Right atrium auricular region (tissue), 2 donors: Measurements from ENCODE around the gene PLEKHO2. TPM values are rescaled to one million over a fixed set of nuclear protein-coding genes. Genes with fewer than 3 reads are reported as not detected.

ENCODE experiments used
- DNase-seq: peaks from one replicate; pipeline ENCODE4 v3.0.0-alpha.2; 2019; ENCODE audit warnings: low spot score
- H3K27ac ChIP-seq, 2 donors: fragments of 200-600 bp; sonication (generic); 1 replicate in 1 of 2; 2 replicates in 1 of 2; pipeline ENCODE4 v1.5.1; 2016 to 2019
- H3K27me3 ChIP-seq, 2 donors: fragments of 200-600 bp; sonication (generic); one replicate each; pipeline versions ENCODE4 v1.5.1 to v1.6.0; 2017 to 2019
- H3K36me3 ChIP-seq: fragments of 200-600 bp; sonication (generic); one replicate; pipeline ENCODE4 v1.5.1; 2016
- H3K4me1 ChIP-seq, 2 donors: fragments of 200-600 bp; sonication (generic); one replicate each; pipeline versions ENCODE4 v1.5.1 to v1.6.0; 2017 to 2019
- H3K4me3 ChIP-seq, 2 donors: fragments of 200-600 bp; sonication (generic); 1 replicate in 1 of 2; 2 replicates in 1 of 2; pipeline ENCODE4 v1.5.1; 2017 to 2019; ENCODE audit warnings: mild to moderate bottlenecking in 1 of 2, moderate library complexity in 1 of 2
- H3K9me3 ChIP-seq, 2 donors: fragments of 200-600 bp; sonication (generic); one replicate each; pipeline ENCODE4 v1.5.1; 2019
- total RNA-seq, 2 donors: library from RNA; depleted of rRNA; stranded (reverse); fragments of >200 nt; gene quantifications; one replicate each; pipeline ENCODE4 v1.1.0, GENCODE V29; 2016
- TF ChIP-seq, protein P1 (sequence below), 2 donors: fragments of 200-600 bp; sonication (generic); IDR thresholded peaks; one replicate each; pipeline ENCODE4 v1.5.1; 2019; ENCODE audit warnings: antibody characterized with exemption in 2 of 2

The PLEKHO2 gene
- total RNA-seq, 2 donors from 2014 or later = 6.3 to 19.4 TPM

DNA sequence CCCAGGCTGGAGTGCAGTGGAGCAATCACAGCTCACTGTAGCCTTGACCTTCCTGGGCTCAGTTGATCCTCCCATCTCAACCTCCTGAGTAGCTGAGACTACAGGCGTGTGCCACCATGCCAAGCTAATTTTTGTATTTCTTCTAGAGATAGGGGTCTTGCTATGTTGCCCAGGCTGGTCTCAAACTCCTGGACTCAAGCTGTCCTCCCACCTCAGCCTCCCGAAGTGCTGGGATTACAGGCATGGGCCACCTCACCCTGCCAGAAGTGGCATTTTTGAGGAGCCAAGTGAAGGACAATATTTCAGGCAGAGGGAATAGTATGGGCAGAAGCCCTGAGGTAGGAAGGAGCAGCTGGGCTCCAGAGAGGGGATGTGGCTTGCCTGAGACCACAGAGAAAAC lies 74.7 kb downstream of the PLEKHO2 start:
- H3K36me3 ChIP-seq = no peaks in the 10 kb centered on the region
- no peak for DNase-seq
- H3K9me3 ChIP-seq = no peaks in the 10 kb centered on the region
- H3K27ac ChIP-seq = no peak overlapping the region
- H3K4me1 ChIP-seq = peaks cover 0 to 15% of the 10 kb centered on the region in 2 donors
- no peak overlapping the region for H3K4me3 ChIP-seq
- TF ChIP-seq, protein P1, sequence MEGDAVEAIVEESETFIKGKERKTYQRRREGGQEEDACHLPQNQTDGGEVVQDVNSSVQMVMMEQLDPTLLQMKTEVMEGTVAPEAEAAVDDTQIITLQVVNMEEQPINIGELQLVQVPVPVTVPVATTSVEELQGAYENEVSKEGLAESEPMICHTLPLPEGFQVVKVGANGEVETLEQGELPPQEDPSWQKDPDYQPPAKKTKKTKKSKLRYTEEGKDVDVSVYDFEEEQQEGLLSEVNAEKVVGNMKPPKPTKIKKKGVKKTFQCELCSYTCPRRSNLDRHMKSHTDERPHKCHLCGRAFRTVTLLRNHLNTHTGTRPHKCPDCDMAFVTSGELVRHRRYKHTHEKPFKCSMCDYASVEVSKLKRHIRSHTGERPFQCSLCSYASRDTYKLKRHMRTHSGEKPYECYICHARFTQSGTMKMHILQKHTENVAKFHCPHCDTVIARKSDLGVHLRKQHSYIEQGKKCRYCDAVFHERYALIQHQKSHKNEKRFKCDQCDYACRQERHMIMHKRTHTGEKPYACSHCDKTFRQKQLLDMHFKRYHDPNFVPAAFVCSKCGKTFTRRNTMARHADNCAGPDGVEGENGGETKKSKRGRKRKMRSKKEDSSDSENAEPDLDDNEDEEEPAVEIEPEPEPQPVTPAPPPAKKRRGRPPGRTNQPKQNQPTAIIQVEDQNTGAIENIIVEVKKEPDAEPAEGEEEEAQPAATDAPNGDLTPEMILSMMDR (IDR thresholded peaks at IDR 0.05) = no peak
- no peaks in the 10 kb centered on the region for H3K27me3 ChIP-seq

- Histone ChIP-seq H3K27ac (no peak overlapping the region), H3K9me3 (no peaks in the 10 kb centered on the region), H3K4me3 (no peak overlapping the region), H3K36me3 (no peaks in the 10 kb centered on the region), H3K27me3 (no peaks in the 10 kb centered on the region), H3K4me1 (peaks cover 0 to 15% of the 10 kb centered on the region in 2 donors)
- TF ChIP-seq, protein P1 (IDR thresholded peaks at IDR 0.05) = no peak
- DNase-seq = no peak
These were observed 75.5 kb downstream of the PLEKHO2 start for GRCh38 chr15:64917211-64917610.

Other genes with a start within 250 kb of the PLEKHO2 start
- 10 to 100 TPM; 84.2 to 85.0 TPM for gene RBPMS2, start 66.3 kb upstream of the PLEKHO2 start, total RNA-seq
- gene PIF1, start 16.3 kb upstream of the PLEKHO2 start, total RNA-seq = under 1 TPM; 0.28 to 0.56 TPM
- gene ANKDD1A, start 70.0 kb downstream of the PLEKHO2 start, total RNA-seq = 1 to 10 TPM in 1 of 2 donors, under 1 TPM in 1; 0.96 to 2.2 TPM
- gene SPG21, start 148.0 kb downstream of the PLEKHO2 start, total RNA-seq = 10 to 100 TPM; 48.8 to 52.8 TPM
- gene MTFMT, start 187.7 kb downstream of the PLEKHO2 start, total RNA-seq = 10 to 100 TPM; 24.1 to 25.9 TPM
- gene SLC51B, start 203.5 kb downstream of the PLEKHO2 start, total RNA-seq = not detected
- gene RASL12, start 226.1 kb downstream of the PLEKHO2 start, total RNA-seq = 100 to 1,000 TPM in 1 of 2 donors, 10 to 100 TPM in 1; 83.3 to 183 TPM
- gene KBTBD13, start 234.8 kb downstream of the PLEKHO2 start, total RNA-seq = 1 to 10 TPM; 2.6 to 4.4 TPM